Colonic mucosa (tissue), 4 donors: ENCODE measurements around the gene PTER. TPM values are rescaled to one million over a fixed set of nuclear protein-coding genes. Genes with fewer than 3 reads are reported as not detected.
A peak's percentile ranks its signal among the peaks of the same experiment; 100 is the strongest.

Experiments
- DNase-seq: peaks from one replicate; pipeline ENCODE4 v3.0.0-alpha.2; 2020
- H3K27ac ChIP-seq: fragments of 200-600 bp; one replicate; pipeline ENCODE4 v1.8.0; 2021
- H3K27me3 ChIP-seq: fragments of 200-600 bp; one replicate; pipeline ENCODE4 v1.8.0; 2021
- H3K36me3 ChIP-seq: fragments of 200-600 bp; one replicate; pipeline ENCODE4 v1.8.0; 2021
- H3K4me1 ChIP-seq: fragments of 200-600 bp; one replicate; pipeline ENCODE4 v1.8.0; 2021; ENCODE audit warnings: mild to moderate bottlenecking
- H3K4me3 ChIP-seq: fragments of 200-600 bp; one replicate; pipeline ENCODE4 v1.8.0; 2021
- H3K9ac ChIP-seq, 2 donors: one replicate each; pipeline ENCODE4 v1.7.0; 2013; ENCODE audit warnings: control low read depth in 2 of 2, low read depth in 2 of 2, low read length in 2 of 2
- H3K9me3 ChIP-seq: fragments of 200-600 bp; one replicate; pipeline ENCODE4 v1.8.0; 2021
- intact Hi-C: fragments of 100-400 bp; cut with DNase I; formaldehyde crosslinking; loops from one replicate; pipeline ENCODE4 v1.14.1; 2022
- total RNA-seq, 2 donors: library from RNA; stranded (reverse); fragmentation: NEBNext Ultra II Directional in 1 of 2; extraction: Animal tissue kit (Norgen Biotek cat#: 25700) in 1 of 2; gene quantifications; one replicate each; pipeline ENCODE4 v1.2.1, GENCODE V29; 2021
- TF ChIP-seq, protein P1 (sequence below): fragments of 200-600 bp; IDR thresholded peaks from one replicate; pipeline ENCODE4 v1.8.0; 2022; ENCODE audit warnings: antibody characterized with exemption, mild to moderate bottlenecking
- donor health status: healthy.
- donor health status: DM: no; HTN: no; CAD: no.
- donor health status: DM: no; HTN: no; CAD: no.

Gene PTER
- total RNA-seq: 10 to 100 TPM; 14.1 to 20.5 TPM

DNA sequence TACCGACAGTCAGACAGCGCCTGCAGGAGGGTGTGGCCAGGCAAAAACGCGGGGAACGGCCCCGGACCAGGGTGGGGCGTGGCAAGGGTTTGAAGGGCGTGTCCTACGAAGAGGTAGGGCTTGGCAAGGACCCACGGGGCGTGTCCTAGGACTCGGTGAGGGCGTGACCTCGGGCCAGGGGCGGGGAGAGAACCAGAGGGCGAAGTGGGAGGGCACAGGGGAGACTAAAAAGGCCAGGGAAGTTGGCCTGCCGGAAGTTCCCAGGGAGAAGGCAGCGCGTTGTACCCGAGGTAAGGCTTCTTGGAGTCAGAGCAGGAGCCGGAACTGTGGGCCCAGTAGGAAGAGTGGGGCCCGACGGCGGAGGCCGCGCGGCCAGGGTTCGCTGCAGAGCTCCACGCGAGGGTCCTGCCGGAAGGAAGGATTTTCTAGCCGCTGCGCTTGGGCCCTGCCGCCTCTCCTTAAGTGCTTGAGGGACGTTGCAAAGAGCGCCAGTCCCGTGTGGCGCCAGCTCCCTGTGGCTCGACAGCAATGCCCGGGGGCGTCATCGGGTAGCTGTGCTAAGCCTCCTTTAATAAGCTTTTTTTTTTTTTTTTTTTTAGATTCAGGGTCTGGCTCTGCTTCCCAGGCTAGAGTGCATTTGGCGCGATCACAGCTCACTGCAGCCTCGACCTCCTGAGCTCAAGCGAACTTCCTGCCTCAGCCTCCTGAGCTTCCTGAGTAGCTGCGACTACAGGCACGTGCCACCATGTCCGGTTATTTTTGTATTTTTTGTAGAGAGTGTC lies at the start of gene PTER:
TSS of gene PTER (plus strand) at position 253 of the 782 bp plus-strand sequence. CDS start 47,375 bp downstream, outside the sequence.
- Histone ChIP-seq H3K4me1 (peaks cover 6% of the 10 kb centered on the region), H3K9ac (peak within 1 kb of the TSS; percentile 74 to 91), H3K27me3 (no peaks in the 10 kb centered on the region), H3K9me3 (no peaks in the 10 kb centered on the region), H3K27ac (peak within 1 kb of the TSS; percentile 73), H3K36me3 (no peaks in the 10 kb centered on the region), H3K4me3 (peak within 1 kb of the TSS; percentile 52)
- TF ChIP-seq, protein P1, sequence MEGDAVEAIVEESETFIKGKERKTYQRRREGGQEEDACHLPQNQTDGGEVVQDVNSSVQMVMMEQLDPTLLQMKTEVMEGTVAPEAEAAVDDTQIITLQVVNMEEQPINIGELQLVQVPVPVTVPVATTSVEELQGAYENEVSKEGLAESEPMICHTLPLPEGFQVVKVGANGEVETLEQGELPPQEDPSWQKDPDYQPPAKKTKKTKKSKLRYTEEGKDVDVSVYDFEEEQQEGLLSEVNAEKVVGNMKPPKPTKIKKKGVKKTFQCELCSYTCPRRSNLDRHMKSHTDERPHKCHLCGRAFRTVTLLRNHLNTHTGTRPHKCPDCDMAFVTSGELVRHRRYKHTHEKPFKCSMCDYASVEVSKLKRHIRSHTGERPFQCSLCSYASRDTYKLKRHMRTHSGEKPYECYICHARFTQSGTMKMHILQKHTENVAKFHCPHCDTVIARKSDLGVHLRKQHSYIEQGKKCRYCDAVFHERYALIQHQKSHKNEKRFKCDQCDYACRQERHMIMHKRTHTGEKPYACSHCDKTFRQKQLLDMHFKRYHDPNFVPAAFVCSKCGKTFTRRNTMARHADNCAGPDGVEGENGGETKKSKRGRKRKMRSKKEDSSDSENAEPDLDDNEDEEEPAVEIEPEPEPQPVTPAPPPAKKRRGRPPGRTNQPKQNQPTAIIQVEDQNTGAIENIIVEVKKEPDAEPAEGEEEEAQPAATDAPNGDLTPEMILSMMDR: no peak
- intact Hi-C loops: no loop called here
- DNase-seq: peak; percentile 100

- Histone ChIP-seq H3K27ac (no peak overlapping the region), H3K4me3 (no peak overlapping the region), H3K4me1 (no peaks in the 10 kb centered on the region), H3K27me3 (no peaks in the 10 kb centered on the region), H3K9me3 (no peaks in the 10 kb centered on the region), H3K36me3 (no peaks in the 10 kb centered on the region), H3K9ac (no peak overlapping the region)
- intact Hi-C loops: no loop called here
- DNase-seq: no peak
- TF ChIP-seq, protein P1: no peak
Measured at GRCh38 chr10:16392531-16393069, 44.2 kb upstream of the PTER start.

- Histone ChIP-seq H3K36me3 (no peaks in the 10 kb centered on the region), H3K27ac (no peak overlapping the region), H3K9ac (no peak overlapping the region), H3K4me1 (no peaks in the 10 kb centered on the region), H3K4me3 (no peak overlapping the region), H3K9me3 (no peaks in the 10 kb centered on the region), H3K27me3 (no peaks in the 10 kb centered on the region)
- no peak for DNase-seq
- intact Hi-C loops: no loop called here
- TF ChIP-seq, protein P1: no peak
Measured at GRCh38 chr10:16393271-16393858, 43.4 kb upstream of the PTER start.

- H3K27ac ChIP-seq: no peak overlapping the region
- no peaks in the 10 kb centered on the region for H3K27me3 ChIP-seq
- no peak overlapping the region for H3K9ac ChIP-seq
- no peak overlapping the region for H3K4me3 ChIP-seq
- intact Hi-C loops: no loop called here
- no peaks in the 10 kb centered on the region for H3K36me3 ChIP-seq
- H3K9me3 ChIP-seq: no peaks in the 10 kb centered on the region
- no peak for DNase-seq
- TF ChIP-seq, protein P1: no peak
- no peaks in the 10 kb centered on the region for H3K4me1 ChIP-seq
Measured at GRCh38 chr10:16401416-16401815, 35.4 kb upstream of the PTER start.

DNA sequence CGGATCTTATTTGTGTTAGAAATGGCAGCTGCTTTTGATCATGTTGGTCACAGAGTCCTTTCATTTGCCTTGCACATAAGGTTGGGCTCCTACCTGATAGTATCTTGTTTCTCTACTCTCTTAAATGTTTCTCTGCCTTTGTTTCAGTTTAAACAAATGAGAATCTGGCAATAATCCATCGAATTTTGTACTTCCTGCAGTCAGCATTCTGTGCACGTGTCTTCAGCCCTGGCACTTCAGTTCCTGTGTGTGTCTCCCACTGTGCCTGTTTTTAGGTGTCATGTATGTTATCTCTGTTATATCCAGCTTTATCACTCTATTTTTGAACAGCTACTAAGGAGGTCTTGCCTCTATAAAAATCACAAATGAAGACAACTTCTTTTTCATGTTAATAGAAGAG lies 28.4 kb upstream of the PTER start:
- Histone ChIP-seq H3K4me3 (no peak overlapping the region), H3K27me3 (no peaks in the 10 kb centered on the region), H3K9ac (no peak overlapping the region), H3K9me3 (no peaks in the 10 kb centered on the region), H3K27ac (no peak overlapping the region), H3K36me3 (no peaks in the 10 kb centered on the region), H3K4me1 (no peaks in the 10 kb centered on the region)
- intact Hi-C loops: no loop called here
- DNase-seq: no peak
- TF ChIP-seq, protein P1: no peak
